Measurements from ENCODE around the gene RAB8B. TPM values are rescaled to one million over a fixed set of nuclear protein-coding genes. Genes with fewer than 3 reads are reported as not detected.

The RAB8B gene
- total and polyA plus RNA-seq, 10 of the 15 experiments (the other 5 are each of a cell fraction or from before 2014, with no cell fraction given) = 17.8 to 104 (median 65.1) TPM

GRCh38 chr15:63288342-63288741 is 98.9 kb downstream of the RAB8B start:
- H3K9me3 ChIP-seq (replicated peaks; ENCODE audit: control insufficient read depth, insufficient read depth, low read length) = no peaks in the 10 kb centered on the region
- DNase-seq (ENCODE audit: low read depth, low spot score) (no peak), FAIRE-seq (peak; percentile 52), ATAC-seq (peak; percentile 21; the same call in 1 of the 3 replicates)
- H3K36me3 ChIP-seq (ENCODE audit: control insufficient read depth in 2 of 2, insufficient read depth in 2 of 2, low read length in 1 of 2) = no peaks in the 10 kb centered on the region
- in situ Hi-C loops (cut with MboI) = loop anchor here (25.0 kb wide), 1 partner anchor 299 kb away; the partner anchor contains the start of gene FBXL22
- H3K27me3 ChIP-seq (replicated peaks in 1 of 2; ENCODE audit: control insufficient read depth in 2 of 2, insufficient read depth in 2 of 2, low read length in 1 of 2) = no peaks in the 10 kb centered on the region
- BruUV-seq (replicated peaks) = no TSS peak
- no peak overlapping the region for H3K4me2 ChIP-seq (ENCODE audit: control insufficient read depth, insufficient read depth)
- no peak overlapping the region for H2AFZ ChIP-seq (ENCODE audit: control insufficient read depth, low read depth, low read length)
- no peaks in the 10 kb centered on the region for H4K20me1 ChIP-seq (ENCODE audit: control insufficient read depth, insufficient read depth)
- H3K9ac ChIP-seq (ENCODE audit: control insufficient read depth, insufficient read depth, low read length) = no peak overlapping the region
- ChIA-PET CTCF (interaction anchor here (0.6 to 11.0 kb wide), 30 partner anchors 9 to 780 kb away, joined by 3 to 145 read pairs (median 4); no protein-coding TSS in a partner anchor), RAD21 (ENCODE audit: unreplicated experiment) (interaction anchor here (0.7 to 6.1 kb wide), 12 partner anchors 9 to 311 kb away, joined by 3 to 62 read pairs (median 4); no protein-coding TSS in a partner anchor), SMC1A (ENCODE audit: uncharacterized antibody, unreplicated experiment) (interaction anchor here (0.7 to 6.3 kb wide), 27 partner anchors 8 to 316 kb away, joined by 3 to 92 read pairs (median 5); no protein-coding TSS in a partner anchor), POLR2A (interaction anchor here (0.5 kb wide), 1 partner anchor 56 kb away, joined by 4 read pairs; no protein-coding TSS in a partner anchor)
- intact Hi-C loops (cut with micrococcal nuclease; ENCODE audit: unreplicated experiment) = loop anchor here (1.0 to 5.0 kb wide), 2 partner anchors 115 to 309 kb away; partner anchors contain the start of gene FBXL22
- H3K4me1 ChIP-seq (ENCODE audit: control insufficient read depth, insufficient read depth, low read length) = no peaks in the 10 kb centered on the region
- H3K4me3 ChIP-seq = no peak overlapping the region
- WGBS (ENCODE audit: insufficient coverage, insufficient replicate concordance, low lambda C conversion rate, missing lambda C conversion rate) = 93% methylated on average over 1 of the region's 1 CpG
- H3K27ac ChIP-seq (ENCODE audit: control insufficient read depth, insufficient read depth) = no peak overlapping the region
- H3K79me2 ChIP-seq (ENCODE audit: control insufficient read depth, insufficient read depth, low read length) = no peaks in the 10 kb centered on the region
- TF ChIP-seq NR2C2 (IDR thresholded peaks at IDR 0.05; ENCODE audit: borderline replicate concordance, control insufficient read depth, insufficient read length, low read depth) (no peak), RELA (IDR thresholded peaks at IDR 0.05; ENCODE audit: borderline replicate concordance, partially characterized antibody) (no peak), HSF1 (IDR thresholded peaks at IDR 0.05; ENCODE audit: low read depth, low read length) (no peak), RBBP5 (conservative IDR thresholded peaks at IDR 0.05) (no peak)

Measured in GM12878 (cell line).